ENCODE data around the gene RMRP.

DNA sequence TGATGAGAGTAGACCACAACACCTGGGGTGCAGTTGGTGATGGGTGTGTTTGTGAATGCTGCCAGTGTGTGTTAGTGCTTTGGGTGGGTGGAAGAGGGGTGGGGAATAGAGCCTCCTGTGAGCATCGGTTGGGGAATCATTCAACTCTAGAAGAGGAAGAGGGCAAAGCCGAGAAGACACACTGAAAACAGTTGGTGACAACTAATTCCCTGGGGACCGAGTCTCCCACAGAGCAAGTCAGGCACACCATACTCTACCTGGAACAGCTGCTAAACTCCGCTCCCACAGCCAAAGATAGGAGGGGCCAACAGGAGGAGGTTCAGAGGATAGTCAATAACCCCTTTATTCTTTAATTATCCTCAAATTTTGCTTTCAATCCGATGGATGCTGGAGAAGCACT, 8.7 kb upstream of the RMRP start:
- no peak for TF ChIP-seq POLR2A (IDR thresholded peaks at IDR 0.05)
- TF ChIP-seq, protein P1, sequence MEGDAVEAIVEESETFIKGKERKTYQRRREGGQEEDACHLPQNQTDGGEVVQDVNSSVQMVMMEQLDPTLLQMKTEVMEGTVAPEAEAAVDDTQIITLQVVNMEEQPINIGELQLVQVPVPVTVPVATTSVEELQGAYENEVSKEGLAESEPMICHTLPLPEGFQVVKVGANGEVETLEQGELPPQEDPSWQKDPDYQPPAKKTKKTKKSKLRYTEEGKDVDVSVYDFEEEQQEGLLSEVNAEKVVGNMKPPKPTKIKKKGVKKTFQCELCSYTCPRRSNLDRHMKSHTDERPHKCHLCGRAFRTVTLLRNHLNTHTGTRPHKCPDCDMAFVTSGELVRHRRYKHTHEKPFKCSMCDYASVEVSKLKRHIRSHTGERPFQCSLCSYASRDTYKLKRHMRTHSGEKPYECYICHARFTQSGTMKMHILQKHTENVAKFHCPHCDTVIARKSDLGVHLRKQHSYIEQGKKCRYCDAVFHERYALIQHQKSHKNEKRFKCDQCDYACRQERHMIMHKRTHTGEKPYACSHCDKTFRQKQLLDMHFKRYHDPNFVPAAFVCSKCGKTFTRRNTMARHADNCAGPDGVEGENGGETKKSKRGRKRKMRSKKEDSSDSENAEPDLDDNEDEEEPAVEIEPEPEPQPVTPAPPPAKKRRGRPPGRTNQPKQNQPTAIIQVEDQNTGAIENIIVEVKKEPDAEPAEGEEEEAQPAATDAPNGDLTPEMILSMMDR (IDR thresholded peaks at IDR 0.05) = no peak
